Mesodermal cell (in vitro differentiated cells): Measurements from ENCODE around the gene PET100.
A peak's percentile ranks its signal among the peaks of the same experiment; 100 is the strongest.
"Not testable (repeated sequence)": the region's sequence is repeated elsewhere in the genome, so short reads cannot be mapped to it uniquely, and the experiment has no call there.

Experiments used
- H3K27ac ChIP-seq: 2 replicates; pipeline ENCODE4 v1.7.0; 2013; ENCODE audit warnings: mild to moderate bottlenecking, low read depth, low read length, moderate library complexity; ENCODE audit not compliant: severe bottlenecking
- H3K36me3 ChIP-seq: 2 replicates; pipeline ENCODE4 v1.7.1; 2013; ENCODE audit warnings: mild to moderate bottlenecking, low read length, moderate library complexity; ENCODE audit not compliant: control insufficient read depth, insufficient read depth
- H3K4me1 ChIP-seq: one replicate; pipeline ENCODE4 v1.7.1; 2013; ENCODE audit warnings: mild to moderate bottlenecking, low read length; ENCODE audit not compliant: insufficient read depth, control insufficient read depth, poor library complexity, severe bottlenecking
- H3K4me3 ChIP-seq: 2 replicates; pipeline ENCODE4 v1.7.0; 2013; ENCODE audit warnings: low read length, control low read depth, mild to moderate bottlenecking; ENCODE audit not compliant: insufficient read depth, poor library complexity, severe bottlenecking; ENCODE audit errors: extremely low read depth
- H3K9me3 ChIP-seq: 2 replicates; pipeline ENCODE4 v1.7.1; 2013; ENCODE audit warnings: mild to moderate bottlenecking, low read length, moderate library complexity; ENCODE audit not compliant: control insufficient read depth
- WGBS, 2 experiments: methylation state at CpG; one replicate each; pipeline ENCODE4 v1.1.5; 2013; ENCODE audit warnings: missing lambda C conversion rate in 2 of 2; ENCODE audit not compliant: insufficient coverage in 2 of 2; 5-methylcytosine and 5-hydroxymethylcytosine counted together

PET100 gene

GRCh38 chr19:7637374-7638256 lies 8.0 kb downstream of the PET100 start:
- H3K36me3 ChIP-seq = peaks cover 3% of the 10 kb centered on the region
- H3K4me3 ChIP-seq = peak overlapping the region; percentile 49
- H3K9me3 ChIP-seq = no peaks in the 10 kb centered on the region
- WGBS, 2 experiments = 53 to 54% methylated on average over 14 to 15 of the region's 30 CpGs
- no peaks in the 10 kb centered on the region for H3K4me1 ChIP-seq
- H3K27ac ChIP-seq = no peak overlapping the region

DNA sequence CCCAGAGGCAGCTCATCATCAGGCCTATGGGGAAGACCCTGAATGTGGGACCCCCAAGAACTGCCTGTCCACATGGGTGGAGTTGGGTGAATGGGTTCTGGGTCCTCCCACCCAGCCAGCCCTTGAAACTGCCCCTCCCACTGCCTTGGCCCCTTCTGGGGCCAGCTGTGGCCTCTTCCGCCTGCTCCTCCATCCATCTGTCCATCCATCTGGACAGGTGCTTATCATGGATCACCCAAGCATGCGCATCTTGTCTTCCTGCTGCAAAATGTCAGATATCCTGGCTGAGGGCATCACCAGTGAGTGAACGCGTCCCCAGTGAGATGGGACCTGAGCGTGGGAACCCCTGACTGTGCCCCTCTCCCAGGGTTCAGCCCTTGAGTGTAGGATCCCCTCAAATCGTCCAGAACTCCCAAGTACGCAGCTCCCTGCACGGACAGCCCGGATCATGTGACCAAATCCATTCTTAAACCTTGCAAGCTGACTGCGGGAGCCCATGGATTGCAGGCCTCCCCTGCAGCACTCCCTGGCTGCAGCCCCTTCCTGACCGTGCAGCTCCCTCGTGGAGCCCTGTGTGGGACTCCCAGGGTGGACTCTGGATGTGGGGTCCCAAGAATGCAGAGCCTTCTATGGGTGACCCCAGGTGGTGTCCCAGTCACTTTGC lies 9.3 kb downstream of the PET100 start:
- Histone ChIP-seq H3K4me3 (no peak overlapping the region), H3K4me1 (no peaks in the 10 kb centered on the region), H3K9me3 (no peaks in the 10 kb centered on the region), H3K27ac (no peak overlapping the region), H3K36me3 (no peaks in the 10 kb centered on the region)
- 82 to 92% methylated on average over 12 of the region's 12 CpGs for WGBS, 2 experiments

GRCh38 chr19:7639863-7640348 lies 10.3 kb downstream of the PET100 start:
- Histone ChIP-seq H3K9me3 (no peaks in the 10 kb centered on the region), H3K36me3 (no peaks in the 10 kb centered on the region), H3K27ac (no peak overlapping the region), H3K4me1 (no peaks in the 10 kb centered on the region), H3K4me3 (no peak overlapping the region)
- WGBS, 2 experiments = 94% methylated on average over 11 to 13 of the region's 13 CpGs

- H3K9me3 ChIP-seq = no peaks in the 10 kb centered on the region
- 95 to 100% methylated on average over 6 to 9 of the region's 11 CpGs for WGBS, 2 experiments
- H3K27ac ChIP-seq = no peak overlapping the region
- no peaks in the 10 kb centered on the region for H3K4me1 ChIP-seq
- H3K4me3 ChIP-seq = no peak overlapping the region
- no peaks in the 10 kb centered on the region for H3K36me3 ChIP-seq
Measured at GRCh38 chr19:7640803-7641202, 11.2 kb downstream of the PET100 start.

DNA sequence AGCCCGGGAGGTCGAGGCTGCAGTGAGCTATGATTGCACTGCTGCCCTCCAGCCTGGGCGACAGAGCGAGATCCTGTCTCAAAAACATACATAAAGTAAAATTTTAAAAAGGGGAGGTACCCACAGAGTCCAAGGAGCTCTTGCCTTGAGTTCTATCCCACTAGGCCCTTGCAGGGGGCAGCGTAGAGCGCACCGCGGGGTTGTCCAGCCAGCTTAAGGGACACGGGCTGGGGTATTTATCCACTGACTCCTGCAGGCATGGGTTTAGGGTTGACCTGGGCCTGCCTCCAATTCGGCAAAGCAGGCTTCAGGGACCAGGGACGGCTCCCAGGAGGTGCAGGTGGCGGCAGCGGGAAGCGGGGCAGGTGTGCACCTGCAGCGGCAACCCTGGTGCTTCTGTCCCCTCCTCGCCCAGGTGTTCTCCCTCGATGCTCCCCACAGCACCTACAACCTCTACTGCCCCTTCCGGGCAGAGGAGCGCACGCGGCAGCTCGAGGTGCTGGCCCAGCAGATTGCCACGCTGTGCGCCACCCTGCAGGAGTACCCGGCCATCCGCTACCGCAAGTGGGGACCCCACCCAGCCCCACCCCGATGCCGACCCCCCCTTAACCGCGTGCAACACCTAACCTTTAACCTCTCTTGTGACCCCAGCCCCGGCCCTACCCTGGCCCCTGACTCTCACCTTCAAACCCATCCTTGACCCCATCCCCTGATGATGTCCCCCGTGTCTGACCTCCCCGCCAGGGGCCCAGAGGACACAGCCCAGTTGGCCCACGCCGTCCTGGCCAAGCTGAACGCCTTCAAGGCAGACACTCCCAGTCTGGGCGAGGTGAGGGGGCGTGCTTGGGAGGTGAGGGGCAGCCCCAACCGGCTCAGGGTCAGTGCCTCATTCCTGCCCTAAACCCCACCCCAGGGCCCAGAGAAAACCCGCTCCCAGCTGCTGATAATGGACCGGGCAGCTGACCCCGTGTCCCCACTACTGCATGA lies 12.0 kb downstream of the PET100 start:
- no peak overlapping the region for H3K4me3 ChIP-seq
- 86 to 90% methylated on average over 30 to 32 of the region's 43 CpGs for WGBS, 2 experiments
- no peaks in the 10 kb centered on the region for H3K4me1 ChIP-seq
- no peak overlapping the region for H3K27ac ChIP-seq
- no peaks in the 10 kb centered on the region for H3K9me3 ChIP-seq
- no peaks in the 10 kb centered on the region for H3K36me3 ChIP-seq

DNA sequence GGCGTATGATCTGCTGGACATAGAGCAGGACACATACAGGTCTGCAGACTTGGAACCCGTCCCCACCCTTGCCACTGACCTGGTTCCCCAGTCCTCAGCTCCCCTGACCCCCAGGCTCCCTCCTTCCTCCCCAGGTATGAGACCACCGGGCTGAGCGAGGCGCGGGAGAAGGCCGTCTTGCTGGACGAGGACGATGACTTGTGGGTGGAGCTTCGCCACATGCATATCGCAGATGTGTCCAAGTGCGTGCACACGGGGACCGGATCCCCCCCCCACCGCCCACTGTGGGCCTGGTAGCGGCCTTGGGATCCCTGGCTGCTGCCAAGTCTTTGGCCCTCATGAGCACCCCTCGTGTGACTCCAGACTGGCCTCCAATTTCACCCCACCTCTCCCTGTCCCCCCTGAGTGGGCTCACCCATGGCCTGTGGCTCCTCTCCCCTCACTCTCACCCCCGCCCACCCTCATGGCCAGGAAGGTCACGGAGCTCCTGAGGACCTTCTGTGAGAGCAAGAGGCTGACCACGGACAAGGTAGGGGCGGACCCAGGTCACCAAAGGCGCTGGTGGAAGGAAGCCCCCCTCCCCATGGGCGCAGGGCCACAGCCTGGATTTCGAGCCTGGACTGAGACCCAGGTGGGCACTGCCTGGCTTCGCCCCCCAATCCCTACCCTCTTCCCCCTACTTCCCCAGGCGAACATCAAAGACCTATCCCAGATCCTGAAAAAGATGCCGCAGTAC lies 12.9 kb downstream of the PET100 start:
- H3K9me3 ChIP-seq = no peaks in the 10 kb centered on the region
- H3K36me3 ChIP-seq = no peaks in the 10 kb centered on the region
- no peak overlapping the region for H3K4me3 ChIP-seq
- 96% methylated on average over 18 to 22 of the region's 27 CpGs for WGBS, 2 experiments
- H3K27ac ChIP-seq = no peak overlapping the region
- no peaks in the 10 kb centered on the region for H3K4me1 ChIP-seq

DNA sequence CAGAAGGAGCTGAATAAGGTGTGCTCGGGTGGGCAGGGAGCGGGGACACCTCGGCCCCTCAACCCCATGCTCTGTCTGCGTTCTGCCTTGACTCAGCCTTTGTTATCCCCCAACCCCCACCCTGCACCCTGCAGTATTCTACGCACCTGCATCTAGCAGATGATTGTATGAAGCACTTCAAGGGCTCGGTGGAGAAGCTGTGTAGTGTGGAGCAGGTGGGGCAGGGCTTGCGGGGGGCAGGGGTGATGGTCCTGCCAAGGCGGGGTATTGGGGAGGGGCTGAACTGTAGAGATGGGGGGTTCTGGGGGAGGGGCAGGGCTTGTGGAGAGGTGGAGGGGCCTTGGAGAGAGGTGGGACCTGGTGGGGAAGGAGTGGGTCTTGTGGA lies 13.4 kb downstream of the PET100 start:
- H3K9me3 ChIP-seq = no peaks in the 10 kb centered on the region
- H3K4me3 ChIP-seq = no peak overlapping the region
- H3K27ac ChIP-seq = no peak overlapping the region
- no peaks in the 10 kb centered on the region for H3K36me3 ChIP-seq
- 91 to 96% methylated on average over 4 to 5 of the region's 8 CpGs for WGBS, 2 experiments
- no peaks in the 10 kb centered on the region for H3K4me1 ChIP-seq

DNA sequence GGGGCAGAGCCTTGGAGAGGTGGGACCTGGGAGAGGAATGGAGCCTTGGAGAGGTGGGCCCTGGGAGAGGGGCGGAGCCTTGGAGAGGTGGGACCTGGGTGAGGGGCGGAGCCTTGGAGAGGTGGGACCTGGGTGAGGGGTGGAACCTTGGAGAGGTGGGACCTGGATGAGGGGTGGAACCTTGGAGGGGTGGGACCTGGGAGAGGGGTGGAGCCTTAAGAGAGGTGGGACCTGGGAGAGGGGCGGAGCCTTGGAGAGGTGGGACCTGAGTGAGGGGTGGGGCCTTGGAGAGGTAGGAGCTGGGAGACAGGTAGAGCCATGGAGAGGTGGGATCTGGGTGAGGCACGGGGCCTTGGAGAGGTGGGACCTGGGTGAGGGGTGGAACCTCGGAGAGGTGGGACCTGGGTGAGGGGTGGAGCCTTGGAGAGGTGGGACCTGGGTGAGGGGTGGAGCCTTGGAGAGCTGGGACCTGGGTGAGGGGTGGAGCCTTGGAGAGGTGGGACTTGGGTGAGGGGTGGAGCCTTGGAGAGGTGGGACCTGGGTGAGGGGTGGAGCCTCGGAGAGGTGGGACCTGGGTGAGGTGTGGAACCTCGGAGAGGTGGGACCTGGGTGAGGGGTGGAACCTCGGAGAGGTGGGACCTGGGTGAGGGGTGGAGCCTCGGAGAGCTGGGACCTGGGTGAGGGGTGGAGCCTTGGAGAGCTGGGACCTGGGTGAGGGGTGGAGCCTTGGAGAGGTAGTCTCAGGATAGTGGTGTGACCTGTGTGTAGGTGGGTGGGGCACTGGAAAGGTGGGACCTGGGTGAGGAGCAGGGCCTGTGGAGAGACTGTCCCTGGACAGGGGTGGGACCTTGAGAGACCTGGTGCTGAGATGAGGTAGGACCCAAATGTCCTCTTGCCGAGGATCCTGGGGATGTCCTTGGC lies 14.3 kb downstream of the PET100 start:
- not testable (repeated sequence) for H3K4me3 ChIP-seq, H3K27ac ChIP-seq, H3K9me3 ChIP-seq, H3K4me1 ChIP-seq, H3K36me3 ChIP-seq
- WGBS, 2 experiments = 74 to 80% methylated on average over 6 to 10 of the region's 10 CpGs

GRCh38 chr19:7644550-7644877 lies 14.9 kb downstream of the PET100 start:
- WGBS, 2 experiments = 94 to 96% methylated on average over 16 to 17 of the region's 20 CpGs
- H3K4me3 ChIP-seq = no peak overlapping the region
- H3K27ac ChIP-seq = no peak overlapping the region

More at GRCh38 chr19:7644550-7644877, 14.9 kb downstream of the PET100 start:
- H3K4me1 ChIP-seq = no peaks in the 10 kb centered on the region
- H3K36me3 ChIP-seq = no peaks in the 10 kb centered on the region
- no peaks in the 10 kb centered on the region for H3K9me3 ChIP-seq
